Anterior cingulate cortex (tissue), 58 donors: ENCODE results near the gene PDGFB.
A peak's percentile ranks its signal among the peaks of the same experiment; 100 is the strongest.

Source experiments
- DNase-seq, 58 donors: peaks; one replicate each; lab custom pipeline; 2025; lab: John Stamatoyannopoulos, UW

The PDGFB gene

DNA sequence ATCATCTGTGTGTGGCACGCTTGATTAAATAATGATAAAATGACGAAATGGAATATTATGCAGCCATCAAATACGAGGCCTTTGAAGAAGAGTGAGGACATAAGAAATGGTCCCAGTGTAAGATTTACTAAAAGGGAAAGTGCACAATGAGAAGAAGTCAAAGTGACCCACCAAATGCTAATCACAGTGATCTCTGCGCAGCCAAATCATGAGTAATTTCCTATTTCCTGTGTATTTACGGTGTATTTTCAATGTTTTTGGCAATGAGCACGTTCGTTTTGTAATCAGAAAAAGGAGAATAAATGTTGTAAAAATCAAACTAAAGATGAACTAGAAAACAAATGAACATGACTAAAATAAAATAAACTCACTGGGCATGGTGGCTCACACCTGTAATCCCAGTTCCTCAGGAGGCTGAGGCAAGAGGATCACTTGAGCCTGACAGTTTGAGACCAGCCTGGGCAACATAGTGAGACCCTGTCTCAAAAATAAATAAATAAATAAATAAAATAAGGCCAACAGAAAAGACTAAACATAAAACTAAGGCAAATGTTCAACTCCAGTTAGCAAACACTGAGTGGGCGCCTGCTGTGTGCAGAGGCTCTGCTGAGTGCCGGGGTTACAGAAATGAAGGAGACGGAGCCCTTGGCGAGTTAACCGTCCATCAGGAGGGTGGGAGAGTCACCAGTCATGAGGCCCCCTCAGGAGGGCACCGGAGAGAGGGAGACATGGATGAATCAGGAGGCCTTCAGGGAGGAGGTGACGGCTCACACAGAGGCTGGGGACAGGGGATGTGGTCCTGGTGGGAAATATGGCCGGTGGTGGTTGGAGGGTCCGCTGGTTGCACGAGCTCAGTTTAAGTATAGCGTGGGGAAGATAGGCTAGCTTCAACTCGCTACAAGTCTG, 66.3 kb downstream of the PDGFB start:
- DNase-seq: no peak

DNA sequence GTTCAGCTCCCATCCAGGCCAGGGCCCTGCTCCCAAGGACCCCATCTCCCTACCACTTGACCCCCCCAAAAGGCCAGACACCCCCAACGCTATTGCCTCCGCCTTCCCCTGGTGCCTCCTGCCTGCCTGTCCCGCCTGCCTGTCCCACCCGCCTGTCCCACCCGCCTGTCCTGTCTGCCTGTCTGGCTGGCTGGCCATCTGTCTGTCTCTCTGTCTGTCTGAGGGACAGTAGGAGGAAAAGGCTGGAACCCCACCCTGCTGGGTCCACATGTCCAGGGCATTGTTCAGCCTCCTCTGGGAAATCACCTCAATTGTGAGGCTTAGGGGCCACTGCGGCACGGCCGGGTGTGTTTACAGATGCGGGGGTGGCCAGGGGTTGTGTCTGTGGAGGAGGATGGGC, 67.0 kb downstream of the PDGFB start:
- no peak for DNase-seq

DNA sequence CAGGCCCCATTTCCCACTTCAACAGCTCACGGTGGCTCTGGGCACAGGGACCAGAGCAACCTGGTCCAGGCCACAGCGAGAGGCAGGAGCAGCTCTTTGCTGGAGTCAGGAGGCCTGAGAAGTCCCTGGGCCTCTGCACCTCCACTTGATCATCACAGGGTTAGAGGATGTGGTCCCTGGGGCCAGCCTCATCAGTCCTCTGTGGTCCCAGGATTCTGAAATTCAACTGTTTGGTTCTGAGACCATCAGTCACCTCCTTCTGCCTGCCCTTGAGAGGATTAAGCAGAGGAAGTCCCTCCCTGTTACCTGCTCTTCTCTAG, 67.4 kb downstream of the PDGFB start:
- no peak for DNase-seq

DNA sequence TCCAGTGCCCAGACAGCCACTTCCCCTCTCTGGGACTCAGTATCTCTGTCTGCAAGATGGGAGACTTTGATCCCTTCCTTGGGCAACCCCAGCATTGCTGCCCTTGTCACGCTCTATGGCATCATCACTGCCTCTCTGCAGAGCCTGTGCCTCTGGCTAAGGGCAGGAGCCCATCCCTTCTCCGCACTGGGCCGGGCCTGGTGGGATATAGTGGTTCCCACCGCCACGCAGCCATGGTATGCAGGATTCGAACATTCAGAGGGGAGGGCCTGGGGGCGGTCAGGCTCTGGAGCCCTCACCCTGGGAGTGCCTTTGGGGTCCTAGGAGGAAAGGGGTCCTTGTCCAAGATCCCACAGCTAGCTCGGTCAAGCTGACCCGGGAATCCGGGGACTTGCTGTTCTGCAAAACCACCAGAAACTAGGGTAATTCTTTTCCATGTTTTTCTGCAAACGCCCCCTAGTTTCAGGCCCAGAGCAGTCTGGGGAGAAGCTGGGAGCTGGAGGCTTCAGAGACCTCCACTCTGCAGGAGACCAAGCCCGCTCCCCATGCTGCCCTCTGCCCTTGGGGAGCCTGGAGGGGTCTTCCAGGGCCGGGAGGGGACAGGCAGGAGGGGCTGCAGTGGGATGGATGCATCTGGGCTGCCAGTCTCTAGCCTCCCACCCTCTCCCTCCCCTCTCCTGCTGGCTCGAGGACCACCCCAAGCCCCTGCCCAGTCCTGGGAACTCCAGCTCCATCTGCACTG, 67.9 kb downstream of the PDGFB start:
- no peak for DNase-seq

DNA sequence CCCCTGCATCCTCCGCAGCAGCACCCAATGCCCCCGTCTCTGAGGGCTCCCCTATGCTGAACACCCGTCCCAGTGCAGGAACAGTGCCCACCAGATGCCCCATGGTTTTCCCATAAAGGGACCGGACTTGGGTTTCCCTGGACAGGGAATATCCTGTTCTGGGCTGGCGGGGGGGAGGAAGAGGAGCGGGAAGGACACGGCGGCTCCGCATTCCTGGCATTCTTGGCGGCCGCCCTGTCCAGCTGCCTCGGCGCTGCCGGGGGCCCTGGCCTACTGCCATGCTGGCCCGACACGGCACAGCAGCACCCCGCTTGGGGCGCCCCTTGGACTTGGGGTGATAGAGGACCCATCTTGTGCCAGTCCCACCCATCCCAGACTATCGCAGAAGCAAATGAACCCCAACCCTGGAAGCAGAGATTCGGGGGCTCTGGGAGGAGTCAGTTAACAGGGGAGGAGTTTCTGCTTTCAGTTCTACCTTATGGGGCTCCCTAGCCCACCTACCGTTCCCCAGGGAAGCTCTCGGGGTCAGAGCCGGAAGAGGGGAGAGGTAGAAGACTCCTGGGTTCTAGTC, 68.6 kb downstream of the PDGFB start:
- DNase-seq: no peak

DNA sequence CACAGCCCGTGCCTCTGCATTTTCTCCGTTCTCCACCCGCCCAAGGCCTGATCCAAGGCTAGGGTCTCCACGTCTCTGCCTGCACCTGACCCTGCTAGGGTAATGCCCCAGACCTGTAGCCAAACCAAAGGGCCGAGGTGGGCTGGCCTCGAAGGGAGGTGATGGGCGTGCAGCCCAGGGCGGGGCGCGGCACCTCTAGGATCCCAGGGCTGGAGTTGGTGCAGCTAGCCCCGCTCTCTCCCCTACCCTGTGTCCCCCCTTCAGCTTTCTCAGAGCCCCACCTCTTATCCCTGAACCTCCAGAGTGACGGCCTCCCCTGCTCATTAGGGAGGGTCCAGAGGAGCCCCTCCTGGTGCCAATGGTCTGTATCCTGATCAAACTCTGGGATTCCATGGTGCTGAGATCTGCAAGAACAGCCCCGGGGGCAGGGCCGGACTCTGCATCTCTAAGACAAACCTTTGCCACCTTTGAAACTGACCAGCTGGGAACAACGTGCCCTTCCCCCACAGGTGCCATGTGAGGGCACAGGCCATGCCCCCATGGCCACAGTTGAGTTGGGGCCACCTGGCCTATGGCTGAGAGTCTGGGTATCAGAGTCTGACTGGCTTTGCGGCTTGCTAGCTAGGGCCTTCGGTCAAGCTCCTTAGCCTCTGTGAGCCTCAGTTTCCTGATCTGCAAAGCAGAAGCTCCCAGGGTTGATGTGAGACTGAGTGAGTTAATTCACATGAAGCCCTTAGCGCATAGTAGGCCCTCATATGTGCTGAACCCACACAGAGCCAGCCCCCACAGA, 69.2 kb downstream of the PDGFB start:
- no peak for DNase-seq

DNA sequence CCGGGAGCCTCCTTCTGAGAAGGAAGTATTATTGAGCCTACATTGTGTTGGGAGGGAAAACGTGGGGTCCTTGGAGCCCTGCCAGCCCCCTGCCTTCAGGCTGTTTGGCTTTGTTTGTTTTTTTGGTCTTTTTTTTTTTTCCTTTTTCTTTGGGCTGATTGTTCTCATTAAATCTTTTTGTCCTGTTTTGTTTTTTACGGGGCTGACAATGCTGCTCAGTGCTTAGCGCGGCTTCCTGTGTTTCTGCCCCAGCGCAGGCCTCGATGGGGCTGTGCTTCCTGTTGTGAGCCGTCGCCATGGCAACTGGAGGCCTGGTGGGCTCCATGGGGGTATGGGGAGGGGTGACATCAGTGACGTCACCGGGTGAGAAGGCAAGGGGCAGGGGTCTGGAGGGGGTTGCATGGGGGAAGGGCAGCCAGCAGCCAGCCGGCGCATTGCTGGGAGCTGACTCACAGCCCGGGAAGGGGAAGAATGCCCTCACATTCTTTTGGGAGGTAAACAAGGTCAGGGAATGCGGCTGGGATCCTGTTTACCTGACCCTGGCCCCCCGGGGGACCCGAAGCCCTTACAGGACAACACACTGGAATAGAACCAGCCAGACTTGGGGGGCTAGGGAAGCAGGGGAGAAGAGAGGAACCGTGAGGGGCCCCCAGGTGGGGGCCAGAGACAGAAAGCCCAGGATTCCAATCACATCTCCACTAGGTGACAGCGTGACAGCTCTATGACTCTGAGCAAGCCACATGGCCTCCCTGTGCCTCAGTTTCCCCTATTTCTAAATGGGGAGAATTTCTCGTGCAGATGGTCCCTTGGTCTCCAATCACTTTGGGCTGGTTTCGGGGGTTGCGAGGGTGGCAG, 70.1 kb downstream of the PDGFB start:
- peak in 1 of 58 donors; percentile 67 for DNase-seq

DNA sequence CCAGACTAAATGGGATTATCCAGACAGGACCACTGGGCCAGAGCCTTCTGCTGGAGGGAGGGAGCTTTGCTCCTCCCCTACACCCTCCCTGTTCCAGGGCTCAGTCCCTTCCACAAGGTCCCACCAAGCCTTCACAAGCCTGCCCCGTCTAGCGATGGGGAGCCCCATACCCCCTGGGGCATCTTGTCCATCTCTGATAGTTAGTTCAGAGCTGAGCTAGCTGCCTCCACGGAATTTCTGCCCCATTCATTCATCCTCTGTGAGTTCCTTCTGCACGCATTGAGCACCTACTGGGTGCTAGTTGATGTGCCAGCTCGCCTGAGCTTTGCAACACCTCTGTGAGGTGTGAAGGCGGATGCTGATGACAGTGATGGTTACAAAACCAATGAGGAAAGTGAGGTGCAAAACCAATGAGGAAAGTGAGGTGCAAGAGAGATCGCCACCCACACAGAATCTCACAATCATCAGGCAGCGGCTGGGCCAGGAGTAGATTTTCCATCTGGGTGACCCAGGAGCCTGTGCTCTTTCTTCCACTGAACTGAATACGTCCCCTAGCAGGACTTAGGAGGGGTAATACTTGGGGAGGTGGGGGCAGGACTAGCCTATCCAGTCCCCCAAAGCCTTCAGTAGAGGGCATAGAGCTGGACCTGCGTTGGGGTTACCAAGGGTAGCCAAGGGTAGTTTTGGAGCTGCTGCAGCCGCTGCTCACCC, 70.8 kb downstream of the PDGFB start:
- no peak for DNase-seq
